HG02943 (cell line): ENCODE data around the gene CNPY3.
"Not testable (repeated sequence)": the region's sequence is repeated elsewhere in the genome, so short reads cannot be mapped to it uniquely, and the experiment has no call there.

Experiments
- ATAC-seq: cut with Tn5 transposase; IDR thresholded peaks from one replicate; pipeline ENCODE4 v1.9.1; 2021; ENCODE audit warnings: mild to moderate bottlenecking, low read depth, moderate library complexity; ENCODE audit not compliant: unreplicated experiment

CNPY3 gene

GRCh38 chr6:42928986-42929820 lies at the start of gene CNPY3:
CNPY3 (plus strand) TSS chr6:42929480; CDS start chr6:42929571, 91 bp downstream.
- peak; percentile 65 for ATAC-seq

GRCh38 chr6:42880240-42880817 lies 49.0 kb upstream of the CNPY3 start:
- not testable (repeated sequence) for ATAC-seq

GRCh38 chr6:42880871-42881270 lies 48.4 kb upstream of the CNPY3 start:
- ATAC-seq = not testable (repeated sequence)

GRCh38 chr6:42885702-42886101 lies 43.6 kb upstream of the CNPY3 start:
- ATAC-seq = no peak

- ATAC-seq = not testable (repeated sequence)
Observed at GRCh38 chr6:42888201-42888600, 41.1 kb upstream of the CNPY3 start.

- ATAC-seq = no peak
Observed at GRCh38 chr6:42889815-42890214, 39.5 kb upstream of the CNPY3 start.

- ATAC-seq = peak; percentile 93
Observed at GRCh38 chr6:42890311-42891198, 38.7 kb upstream of the CNPY3 start.

- ATAC-seq = no peak
Observed at GRCh38 chr6:42891199-42891722, 38.0 kb upstream of the CNPY3 start.

GRCh38 chr6:42894041-42894828 lies 35.0 kb upstream of the CNPY3 start:
- ATAC-seq = not testable (repeated sequence)

GRCh38 chr6:42896178-42896719 lies 33.0 kb upstream of the CNPY3 start:
- no peak for ATAC-seq

- no peak for ATAC-seq
Observed at GRCh38 chr6:42898891-42899361, 30.4 kb upstream of the CNPY3 start.

- no peak for ATAC-seq
Observed at GRCh38 chr6:42899871-42900270, 29.4 kb upstream of the CNPY3 start.

- ATAC-seq = peak; percentile 65
Observed at GRCh38 chr6:42901538-42901957, 27.7 kb upstream of the CNPY3 start.

GRCh38 chr6:42902429-42903263 lies 26.6 kb upstream of the CNPY3 start:
- ATAC-seq = not testable (repeated sequence)

GRCh38 chr6:42904467-42904866 lies 24.8 kb upstream of the CNPY3 start:
- no peak for ATAC-seq

GRCh38 chr6:42907336-42907735 lies 21.9 kb upstream of the CNPY3 start:
- ATAC-seq = no peak

GRCh38 chr6:42909835-42910234 lies 19.4 kb upstream of the CNPY3 start:
- no peak for ATAC-seq

GRCh38 chr6:42911171-42912021 lies 17.9 kb upstream of the CNPY3 start:
- ATAC-seq = no peak
